Measurements from ENCODE around the gene ZNF808. TPM values are rescaled to one million over a fixed set of nuclear protein-coding genes. Genes with fewer than 3 reads are reported as not detected.

The ZNF808 gene
- total RNA-seq, 1 experiment from 2014 or later, result 35.7 TPM

GRCh38 chr19:52585604-52586003 lies 58.1 kb downstream of the ZNF808 start:
- Histone ChIP-seq H3K27ac (ENCODE audit: insufficient read length, low read depth, low read length) (no peak overlapping the region), H3K23me2 (ENCODE audit: insufficient read length, low read depth, low read length, poor library complexity, severe bottlenecking) (no peaks in the 10 kb centered on the region), H3T11ph (ENCODE audit: low read length) (no peak overlapping the region), H2BK15ac (ENCODE audit: low read depth, low read length) (no peak overlapping the region), H4K8ac (replicated peaks; ENCODE audit: insufficient read length, low read depth, low read length) (no peak overlapping the region), H2BK12ac (ENCODE audit: insufficient read length, low read depth, low read length) (no peak overlapping the region), H4K20me1 (ENCODE audit: control insufficient read depth, insufficient read depth, insufficient read length) (no peaks in the 10 kb centered on the region), H3K4ac (ENCODE audit: low read depth, low read length) (no peak overlapping the region), H3K9ac (ENCODE audit: extremely low read depth, insufficient read length, low read length) (no peak overlapping the region), H3K18ac (ENCODE audit: insufficient read length, low read depth, low read length) (no peak overlapping the region), H2BK5ac (ENCODE audit: insufficient read length, low read length) (no peak overlapping the region), H3K27me3 (ENCODE audit: insufficient read depth, low read length) (no peaks in the 10 kb centered on the region), H2BK120ac (ENCODE audit: low read depth, low read length, poor library complexity, severe bottlenecking) (no peak overlapping the region), H3K9me3 (ENCODE audit: control insufficient read depth, low read depth, low read length) (no peaks in the 10 kb centered on the region), H3K56ac (ENCODE audit: insufficient read length, low read depth, low read length) (no peak overlapping the region), H2AK5ac (ENCODE audit: insufficient read length, low read length) (no peak overlapping the region), H4K91ac (ENCODE audit: insufficient read length, low read depth, low read length) (no peak overlapping the region), H3K4me2 (ENCODE audit: insufficient read depth, insufficient read length, low read length) (no peak overlapping the region), H3K4me1 (ENCODE audit: insufficient read depth, low read length) (no peaks in the 10 kb centered on the region), H3K79me2 (ENCODE audit: insufficient read depth, low read length) (no peaks in the 10 kb centered on the region), H4K5ac (ENCODE audit: insufficient read length, low read depth, low read length) (no peak overlapping the region), H3K14ac (ENCODE audit: insufficient read depth, low read length) (no peak overlapping the region), H3K79me1 (ENCODE audit: insufficient read depth, low read depth, low read length, poor library complexity, severe bottlenecking) (no peaks in the 10 kb centered on the region), H3K23ac (ENCODE audit: insufficient read length, low read depth, low read length) (no peak overlapping the region), H2BK20ac (ENCODE audit: low read depth, low read length, poor library complexity, severe bottlenecking) (no peak overlapping the region), H2AFZ (ENCODE audit: low read length) (no peak overlapping the region)
- Mint-ChIP-seq H3K4me3 (no peak overlapping the region; a peak in 1 of 5 replicates), H3K36me3 (ENCODE audit: insufficient read depth in 1 of 3, low read depth in 3 of 3) (peaks cover 46 to 76% (median 68%) of the 10 kb centered on the region in 3 experiments), H3K27me3 (ENCODE audit: low read depth) (no peaks in the 10 kb centered on the region), H3K27ac (no peak overlapping the region), H3K4me1 (0 out of 4 replicates have a peak, but pooled peaks cover 2 to 3% of the 10 kb centered on the region in 2 experiments), H3K9me3 (peaks cover 4 to 9% of the 10 kb centered on the region in 2 experiments; a peak in 4 of 5 replicates)
- DNase-seq, result no peak
- no CpG with 5 or more reads among the region's 6 CpGs for WGBS (ENCODE audit: extremely low coverage, insufficient read length, low lambda C conversion rate)
- no peak for TF ChIP-seq CTCF (conservative IDR thresholded peaks at IDR 0.05)
